ENCODE data around the gene USP53. TPM values are rescaled to one million over a fixed set of nuclear protein-coding genes. Genes with fewer than 3 reads are reported as not detected.

The USP53 gene
- total and polyA plus RNA-seq, 2 of the 13 experiments (the other 11 are each of a cell fraction or from before 2014, with no cell fraction given): 5.3 to 8.1 TPM

GRCh38 chr4:119231491-119231890, 19.0 kb downstream of the USP53 start (continued):
- TF ChIP-seq SYNCRIP (IDR thresholded peaks at IDR 0.05; ENCODE audit: insufficient read depth, low read depth, low read length): no peak
- TF ChIP-seq RELA (CRISPR knock-in tag; IDR thresholded peaks at IDR 0.05): no peak
- no peak for TF ChIP-seq ZNF598 (CRISPR knock-in tag; IDR thresholded peaks at IDR 0.05; ENCODE audit: borderline replicate concordance)
- TF ChIP-seq ATAD3A (CRISPR knock-in tag; IDR thresholded peaks at IDR 0.05): no peak
- TF ChIP-seq ZNF18 (CRISPR knock-in tag; IDR thresholded peaks at IDR 0.05; ENCODE audit: insufficient replicate concordance): no peak
- no peak for TF ChIP-seq CSRNP2 (CRISPR knock-in tag; conservative IDR thresholded peaks at IDR 0.05; ENCODE audit: low read depth)
- TF ChIP-seq DR1 (CRISPR knock-in tag; IDR thresholded peaks at IDR 0.05): no peak

- Histone ChIP-seq H3K9ac (ENCODE audit: insufficient read depth, low read depth, low read length) (no peak overlapping the region), H3K36me3 (replicated peaks in 1 of 2; ENCODE audit: control insufficient read depth in 1 of 2, insufficient read depth in 2 of 2, low read length in 2 of 2) (peaks cover 5 to 12% of the 10 kb centered on the region in 2 experiments; a peak in 2 of 5 replicates), H2AFZ (ENCODE audit: low read length) (no peak overlapping the region), H3K4me1 (ENCODE audit: insufficient read depth, low read length) (no peaks in the 10 kb centered on the region), H3K4me3 (replicated peaks in 1 of 3; ENCODE audit: insufficient read depth in 1 of 3, low read depth in 2 of 3, low read length in 3 of 3) (no peak overlapping the region), H4K20me1 (ENCODE audit: insufficient read depth, low read length) (no peaks in the 10 kb centered on the region), H3K27me3 (ENCODE audit: control insufficient read depth in 1 of 2, insufficient read depth in 2 of 2, low read length in 2 of 2) (no peaks in the 10 kb centered on the region), H3K4me2 (ENCODE audit: low read depth, low read length) (no peak overlapping the region), H3K27ac (ENCODE audit: extremely low read length, insufficient read depth, low read length) (no peak overlapping the region), H3K9me3 (ENCODE audit: low read length) (no peaks in the 10 kb centered on the region), H3K79me2 (ENCODE audit: insufficient read depth, low read length) (no peaks in the 10 kb centered on the region)
- in situ Hi-C loops (cut with HindIII; ENCODE audit: extremely low pct_ligation_motif_present, low pct_unique_long_range_greater_than_20kb): no loop called here
- no peak for DNase-seq (ENCODE audit: low spot score)
- POLR2A ChIA-PET: no interaction called here
- WGBS (ENCODE audit: low lambda C conversion rate): 98% methylated on average over 1 of the region's 1 CpG
- CTCF ChIA-PET (ENCODE audit: low intra/inter-chr PET ratio, low total read pairs): no interaction called here
- no peak for ATAC-seq
- intact Hi-C loops (cut with micrococcal nuclease; ENCODE audit: unreplicated experiment): no loop called here
- no peak for FAIRE-seq
- no TSS peak for BruUV-seq (replicated peaks)
- TF ChIP-seq MLX (CRISPR knock-in tag; IDR thresholded peaks at IDR 0.05) (no peak), TFAP4 (IDR thresholded peaks at IDR 0.05; ENCODE audit: borderline replicate concordance, low read depth) (no peak), HOXA5 (CRISPR knock-in tag; IDR thresholded peaks at IDR 0.05) (no peak), MBD4 (IDR thresholded peaks at IDR 0.05; ENCODE audit: borderline replicate concordance, low read length) (no peak), ZBTB43 (CRISPR knock-in tag; conservative IDR thresholded peaks at IDR 0.05) (no peak), CHD4 (IDR thresholded peaks at IDR 0.05; ENCODE audit: borderline replicate concordance, low read length) (no peak), ETV5 (CRISPR knock-in tag; IDR thresholded peaks at IDR 0.05; ENCODE audit: borderline replicate concordance) (no peak), ZNF614 (CRISPR knock-in tag; IDR thresholded peaks at IDR 0.05; ENCODE audit: borderline replicate concordance) (no peak), ZNF275 (CRISPR knock-in tag; IDR thresholded peaks at IDR 0.05; ENCODE audit: borderline replicate concordance) (no peak), REXO4 (CRISPR knock-in tag; IDR thresholded peaks at IDR 0.05; ENCODE audit: borderline replicate concordance) (no peak)
Measured at GRCh38 chr4:119232286-119232685, 19.8 kb downstream of the USP53 start.
